Caco-2 (cell line): ENCODE measurements around the gene FSHR. TPM values are rescaled to one million over a fixed set of nuclear protein-coding genes. Genes with fewer than 3 reads are reported as not detected.

Source experiments
- BruUV-seq: library from RNA; stranded (reverse); fragments of 400-500 nt; replicated peaks from 2 replicates; lab custom pipeline; 2021; lab: Mats Ljungman, UMichigan
- CTCF ChIA-PET: fragments of 300-600 bp; sonication (Branson Sonifier 250); formaldehyde crosslinking; loops from one replicate; lab custom pipeline; 2022; ENCODE audit warnings: antibody characterized with exemption; lab: Charles Lee
- POLR2A ChIA-PET: fragments of 300-600 bp; sonication (Branson Sonifier 250); formaldehyde crosslinking; loops from one replicate; lab custom pipeline; 2022; ENCODE audit warnings: antibody characterized with exemption; lab: Charles Lee
- DNase-seq, 2 experiments: peaks; one replicate each; pipeline versions ENCODE4 v3.0.0 to v3.0.0-alpha.2; 2020 to 2022
- H3K27me3 ChIP-seq: replicated peaks from 2 replicates; pipeline ENCODE4 v1.6.0; 2011; ENCODE audit warnings: low read length; ENCODE audit not compliant: control insufficient read depth, insufficient read depth
- H3K36me3 ChIP-seq: 2 replicates; pipeline ENCODE4 v1.5.1; 2011; ENCODE audit warnings: low read length; ENCODE audit not compliant: control insufficient read depth, insufficient read depth
- H3K4me1 ChIP-seq: fragments of 250-450 bp; sonication (Bioruptor Pico); 2 replicates; pipeline ENCODE4 v1.5.1; 2020; ENCODE audit warnings: mild to moderate bottlenecking
- H3K4me3 ChIP-seq: 2 replicates; pipeline ENCODE4 v1.5.1; 2011; ENCODE audit warnings: low read depth, mild to moderate bottlenecking, control low read depth, low read length
- H3K9me3 ChIP-seq: fragments of 250-450 bp; sonication (Bioruptor Pico); 2 replicates; pipeline ENCODE4 v1.5.1; 2020; ENCODE audit warnings: mild to moderate bottlenecking, moderate library complexity
- H3K27ac Mint-ChIP-seq: one replicate; pipeline ENCODE4 v1.8.0; 2022; ENCODE audit warnings: mixed read lengths; ENCODE audit not compliant: unreplicated experiment
- H3K27me3 Mint-ChIP-seq: one replicate; pipeline ENCODE4 v1.8.0; 2022; ENCODE audit warnings: mixed read lengths; ENCODE audit not compliant: insufficient read depth, unreplicated experiment
- H3K36me3 Mint-ChIP-seq: one replicate; pipeline ENCODE4 v1.8.0; 2022; ENCODE audit warnings: mild to moderate bottlenecking, mixed read lengths; ENCODE audit not compliant: insufficient read depth, unreplicated experiment
- H3K4me1 Mint-ChIP-seq: one replicate; pipeline ENCODE4 v1.8.0; 2022; ENCODE audit warnings: low read depth, mixed read lengths; ENCODE audit not compliant: unreplicated experiment
- H3K4me3 Mint-ChIP-seq: one replicate; pipeline ENCODE4 v1.8.0; 2022; ENCODE audit warnings: mild to moderate bottlenecking, moderate library complexity, mixed read lengths; ENCODE audit not compliant: unreplicated experiment
- H3K9me3 Mint-ChIP-seq: one replicate; pipeline ENCODE4 v1.8.0; 2022; ENCODE audit warnings: mixed read lengths; ENCODE audit not compliant: unreplicated experiment
- CTCF ChIP-seq, 2 experiments: fragments of 200-600 bp in 1 of 2; IDR thresholded peaks; 1 replicate in 1 of 2; 2 replicates in 1 of 2; pipeline versions ENCODE4 v1.5.1 to v1.8.0; 2011 to 2022; ENCODE audit warnings: antibody characterized with exemption in 1 of 2, control low read depth in 1 of 2, inconsistent platforms in 1 of 2, low read depth in 1 of 2, low read length in 1 of 2, mild to moderate bottlenecking in 1 of 2, moderate library complexity in 1 of 2; ENCODE audit not compliant: insufficient read depth in 1 of 2, severe bottlenecking in 1 of 2, unreplicated experiment in 1 of 2
- intact Hi-C: fragments of 100-400 bp; cut with micrococcal nuclease; formaldehyde crosslinking; loops from one replicate; pipeline ENCODE4 v1.10.0; 2022; ENCODE audit not compliant: unreplicated experiment
- total RNA-seq: library from RNA; stranded (reverse); gene quantifications from 2 replicates; pipeline ENCODE4 v1.2.3, GENCODE V29; 2022

The FSHR gene
- total RNA-seq, 1 experiment from 2014 or later = 0.41 TPM

GRCh38 chr2:49131801-49132200 lies 22.5 kb downstream of the FSHR start:
- TF ChIP-seq CTCF (IDR thresholded peaks at IDR 0.05; ENCODE audit: insufficient read depth in 1 of 2, low read depth in 1 of 2, low read length in 1 of 2, severe bottlenecking in 1 of 2, unreplicated experiment in 1 of 2) = no peak
- H3K36me3 Mint-ChIP-seq = no peaks in the 10 kb centered on the region
- DNase-seq = no peak
- Histone ChIP-seq H3K27me3 (no peaks in the 10 kb centered on the region), H3K9me3 (0 out of 2 replicates have a peak, but pooled peaks cover under 1% of the 10 kb centered on the region), H3K4me3 (no peak overlapping the region), H3K4me1 (no peaks in the 10 kb centered on the region), H3K36me3 (no peaks in the 10 kb centered on the region)
- no peak overlapping the region for H3K27ac Mint-ChIP-seq
- H3K9me3 Mint-ChIP-seq = peaks cover 24% of the 10 kb centered on the region
- no TSS peak for BruUV-seq
- H3K4me3 Mint-ChIP-seq = no peak overlapping the region
- intact Hi-C loops = no loop called here
- no peaks in the 10 kb centered on the region for H3K4me1 Mint-ChIP-seq
- CTCF ChIA-PET = no interaction called here
- H3K27me3 Mint-ChIP-seq = no peaks in the 10 kb centered on the region
- POLR2A ChIA-PET = no interaction called here

- CTCF ChIA-PET = no interaction called here
- no peak for DNase-seq
- no peaks in the 10 kb centered on the region for H3K9me3 ChIP-seq
- BruUV-seq = no TSS peak
- no peaks in the 10 kb centered on the region for H3K36me3 ChIP-seq
- no peaks in the 10 kb centered on the region for H3K36me3 Mint-ChIP-seq
- intact Hi-C loops = no loop called here
- no peaks in the 10 kb centered on the region for H3K27me3 Mint-ChIP-seq
- no peak overlapping the region for H3K27ac Mint-ChIP-seq
- POLR2A ChIA-PET = no interaction called here
- TF ChIP-seq CTCF (IDR thresholded peaks at IDR 0.05; ENCODE audit: insufficient read depth in 1 of 2, low read depth in 1 of 2, low read length in 1 of 2, severe bottlenecking in 1 of 2, unreplicated experiment in 1 of 2) = no peak
- H3K4me3 Mint-ChIP-seq = no peak overlapping the region
- no peak overlapping the region for H3K4me3 ChIP-seq
- H3K4me1 ChIP-seq = no peaks in the 10 kb centered on the region
- peaks cover 24% of the 10 kb centered on the region for H3K9me3 Mint-ChIP-seq
- H3K4me1 Mint-ChIP-seq = no peaks in the 10 kb centered on the region
- no peaks in the 10 kb centered on the region for H3K27me3 ChIP-seq
These were observed 25.3 kb downstream of the FSHR start for GRCh38 chr2:49129034-49129433.

GRCh38 chr2:49123600-49123999 lies 30.7 kb downstream of the FSHR start:
- CTCF ChIA-PET = no interaction called here
- Mint-ChIP-seq H3K36me3 (no peaks in the 10 kb centered on the region), H3K9me3 (no peaks in the 10 kb centered on the region), H3K4me1 (no peaks in the 10 kb centered on the region), H3K4me3 (no peak overlapping the region), H3K27me3 (peaks cover 4% of the 10 kb centered on the region), H3K27ac (no peak overlapping the region)
- no TSS peak for BruUV-seq
- Histone ChIP-seq H3K4me3 (no peak overlapping the region), H3K36me3 (no peaks in the 10 kb centered on the region), H3K9me3 (no peaks in the 10 kb centered on the region), H3K4me1 (no peaks in the 10 kb centered on the region), H3K27me3 (no peaks in the 10 kb centered on the region)
- no peak for TF ChIP-seq CTCF (IDR thresholded peaks at IDR 0.05; ENCODE audit: insufficient read depth in 1 of 2, low read depth in 1 of 2, low read length in 1 of 2, severe bottlenecking in 1 of 2, unreplicated experiment in 1 of 2)
- intact Hi-C loops = no loop called here
- DNase-seq = no peak
- POLR2A ChIA-PET = no interaction called here
